ENCODE data around the gene ATG4B.
"Not testable (repeated sequence)": the region's sequence is repeated elsewhere in the genome, so short reads cannot be mapped to it uniquely, and the experiment has no call there.

Gene ATG4B

GRCh38 chr2:241637018-241637794, at the start of gene ATG4B, which contains the start of gene THAP4:
ATG4B (plus strand) TSS chr2:241637693; CDS start chr2:241637715, 22 bp downstream.
THAP4 (minus strand) TSS chr2:241637158; CDS start chr2:241637017, 141 bp downstream.
- peak; percentile 52 for TF ChIP-seq POLR2A (IDR thresholded peaks at IDR 0.05; ENCODE audit: low read length)
- no peak for TF ChIP-seq GATA1 (IDR thresholded peaks at IDR 0.05; ENCODE audit: low read depth, low read length)
- peak; percentile 91 to 94 for DNase-seq

- not testable (repeated sequence) for DNase-seq
These were observed 47.6 kb upstream of the ATG4B start for GRCh38 chr2:241589863-241590262.

DNA sequence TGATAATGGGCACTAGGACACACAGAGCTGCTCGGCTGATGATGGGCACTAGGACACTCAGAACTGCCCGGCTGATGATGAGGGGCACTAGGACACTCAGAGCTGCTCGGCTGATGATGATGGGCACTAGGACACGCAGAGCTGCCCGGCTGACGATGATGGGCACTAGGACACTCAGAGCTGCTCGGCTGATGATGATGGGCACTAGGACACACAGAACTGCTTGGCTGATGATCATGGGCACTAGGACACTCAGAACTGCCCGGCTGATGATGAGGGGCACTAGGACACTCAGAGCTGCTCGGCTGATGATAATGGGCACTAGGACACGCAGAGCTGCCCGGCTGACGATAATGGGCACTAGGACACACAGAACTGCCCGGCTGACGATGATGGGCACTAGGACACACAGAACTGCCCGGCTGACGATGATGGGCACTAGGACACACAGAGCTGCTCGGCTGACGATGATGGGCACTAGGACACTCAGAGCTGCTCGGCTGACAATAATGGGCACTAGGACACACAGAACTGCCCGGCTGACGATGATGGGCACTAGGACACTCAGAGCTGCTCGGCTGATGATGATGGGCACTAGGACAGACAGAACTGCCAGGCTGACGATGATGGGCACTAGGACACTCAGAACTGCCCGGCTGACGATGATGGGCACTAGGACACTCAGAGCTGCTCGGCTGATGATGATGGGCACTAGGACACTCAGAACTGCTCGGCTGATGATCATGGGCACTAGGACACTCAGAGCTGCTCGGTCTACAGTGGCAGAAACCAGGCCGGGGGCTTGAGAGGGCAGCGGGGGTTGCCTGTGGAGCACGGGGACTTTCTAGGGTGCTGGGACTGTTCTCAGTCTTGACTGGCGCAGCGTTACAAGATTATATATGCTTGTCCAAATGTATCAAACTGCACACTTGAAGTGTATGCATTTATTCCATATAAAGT, 46.7 kb upstream of the ATG4B start:
- not testable (repeated sequence) for DNase-seq

DNA sequence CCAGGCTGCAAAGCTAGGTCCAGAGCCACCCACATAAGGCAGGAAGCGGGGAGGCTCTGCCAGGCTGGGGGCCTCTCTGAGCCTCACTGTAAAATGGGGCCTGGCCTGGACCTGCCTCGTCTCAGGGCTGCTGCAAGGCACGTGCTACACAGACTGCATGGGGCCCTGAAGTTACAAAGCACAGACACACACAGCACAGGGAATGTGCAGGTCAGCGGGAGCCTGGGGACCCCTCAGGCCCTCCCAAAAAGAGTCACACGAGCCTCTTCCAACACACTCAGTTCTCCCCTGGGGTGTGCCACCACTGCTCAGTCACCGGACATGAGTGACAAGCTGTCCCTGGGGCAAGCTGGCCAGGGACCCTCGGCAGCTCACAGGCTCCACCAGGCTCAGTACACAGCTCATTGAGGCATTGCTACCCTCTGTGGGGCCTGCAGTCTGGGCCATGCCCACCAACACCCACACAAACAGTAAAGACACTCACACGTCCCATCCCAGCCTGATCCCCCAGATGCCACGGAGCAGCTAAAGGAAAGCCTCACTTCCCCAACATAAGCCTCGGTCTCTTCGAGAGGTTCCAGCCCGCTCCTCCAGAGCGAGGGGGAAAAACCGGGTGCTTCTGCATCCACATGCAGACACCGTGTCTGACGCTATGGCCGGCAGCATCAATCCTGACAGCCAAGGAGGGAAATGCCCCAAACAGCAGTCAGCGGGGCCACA, 45.2 kb upstream of the ATG4B start:
- DNase-seq: no peak
- no peak for TF ChIP-seq GATA1 (IDR thresholded peaks at IDR 0.05; ENCODE audit: low read depth, low read length)
- no peak for TF ChIP-seq POLR2A (IDR thresholded peaks at IDR 0.05; ENCODE audit: low read length)

DNA sequence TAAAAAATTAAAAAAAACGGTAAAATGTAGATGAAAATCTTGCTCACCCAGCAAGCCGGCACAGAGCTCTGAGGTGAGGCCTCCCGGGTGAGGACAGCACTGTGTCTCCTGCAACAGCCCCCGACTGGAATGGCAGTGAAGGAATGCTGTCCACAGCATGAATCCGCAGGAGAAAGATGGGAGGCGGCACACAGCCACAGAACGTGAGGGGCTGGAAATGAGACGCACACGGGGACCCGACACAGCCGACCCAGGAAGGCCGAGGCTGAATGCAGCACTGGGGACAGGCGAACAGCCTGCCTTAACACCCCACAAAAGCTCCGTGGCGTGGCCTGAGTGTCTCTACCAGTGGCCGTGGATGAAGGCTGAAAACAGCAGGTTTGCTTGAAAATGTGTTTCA, 44.2 kb upstream of the ATG4B start:
- DNase-seq: no peak
- TF ChIP-seq GATA1 (IDR thresholded peaks at IDR 0.05; ENCODE audit: low read depth, low read length) (no peak), POLR2A (IDR thresholded peaks at IDR 0.05; ENCODE audit: low read length) (no peak)

DNA sequence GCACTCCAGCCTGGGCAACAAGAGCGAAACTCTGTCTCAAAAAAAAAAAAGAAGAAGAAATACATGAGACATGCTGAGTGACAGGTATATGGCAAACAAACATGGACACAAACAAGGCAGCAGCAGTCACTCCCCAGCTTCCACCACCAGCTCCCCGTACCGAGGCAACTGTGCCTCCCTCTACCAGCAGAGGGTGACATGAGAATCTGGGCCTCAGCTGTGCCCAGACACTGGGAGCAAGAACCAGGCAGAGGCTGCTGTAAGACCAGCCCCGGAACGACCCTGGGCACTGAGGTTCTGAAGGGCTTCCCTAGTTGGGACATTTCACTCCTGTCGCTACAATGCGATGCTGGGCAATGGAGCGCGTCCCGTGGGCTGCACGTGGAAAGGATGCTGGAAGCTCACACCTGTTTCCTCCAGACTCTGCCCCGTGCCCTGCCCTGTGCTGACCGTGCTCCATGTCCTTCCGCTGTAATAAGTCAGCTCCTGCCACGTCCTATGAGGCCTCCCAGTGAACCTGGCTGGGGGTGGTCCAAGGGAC, 41.8 kb upstream of the ATG4B start:
- TF ChIP-seq GATA1 (IDR thresholded peaks at IDR 0.05; ENCODE audit: low read depth, low read length) (no peak), POLR2A (IDR thresholded peaks at IDR 0.05; ENCODE audit: low read length) (no peak)
- peak; percentile 24 to 35 for DNase-seq

DNA sequence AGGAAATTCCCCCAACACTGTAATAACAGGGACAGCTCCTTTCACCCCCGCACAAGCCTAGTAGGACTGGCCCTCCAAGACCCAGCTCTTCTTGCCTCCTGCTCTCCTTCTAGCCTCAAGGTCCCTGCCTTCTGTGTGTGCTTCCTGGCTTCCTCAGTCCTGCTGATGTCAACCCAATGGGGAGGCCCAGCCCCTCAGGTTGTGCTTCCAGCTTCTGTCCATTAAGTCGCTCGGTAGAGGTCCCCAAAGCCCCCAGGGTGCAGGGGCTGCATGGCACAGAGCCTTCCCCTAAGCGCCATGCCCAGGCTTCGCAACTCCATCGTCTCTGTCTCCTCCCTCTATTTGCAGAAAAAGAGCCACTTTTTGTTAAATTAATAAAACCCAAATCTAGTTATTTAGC, 39.9 kb upstream of the ATG4B start:
- TF ChIP-seq POLR2A (IDR thresholded peaks at IDR 0.05; ENCODE audit: low read length) (no peak), GATA1 (IDR thresholded peaks at IDR 0.05; ENCODE audit: low read depth, low read length) (no peak)
- DNase-seq: no peak

DNA sequence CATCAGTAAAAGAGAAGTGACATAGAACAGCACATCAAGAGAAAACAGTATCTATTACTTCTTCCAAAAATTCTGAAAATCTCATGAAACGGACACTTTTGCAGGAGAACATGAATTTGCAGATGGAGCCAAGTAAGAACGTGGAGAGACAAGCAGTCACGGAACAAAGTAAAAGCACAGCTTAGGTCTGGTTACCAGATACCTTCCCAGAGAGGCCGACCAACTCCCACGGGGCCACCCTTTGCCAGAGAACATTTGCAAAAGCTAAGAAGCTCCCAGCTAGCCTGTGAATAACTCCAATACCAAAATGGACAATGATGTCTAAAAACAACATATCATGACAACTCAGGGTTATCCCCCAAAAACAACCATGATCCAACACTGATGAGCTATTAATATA, 39.4 kb upstream of the ATG4B start:
- no peak for DNase-seq

DNA sequence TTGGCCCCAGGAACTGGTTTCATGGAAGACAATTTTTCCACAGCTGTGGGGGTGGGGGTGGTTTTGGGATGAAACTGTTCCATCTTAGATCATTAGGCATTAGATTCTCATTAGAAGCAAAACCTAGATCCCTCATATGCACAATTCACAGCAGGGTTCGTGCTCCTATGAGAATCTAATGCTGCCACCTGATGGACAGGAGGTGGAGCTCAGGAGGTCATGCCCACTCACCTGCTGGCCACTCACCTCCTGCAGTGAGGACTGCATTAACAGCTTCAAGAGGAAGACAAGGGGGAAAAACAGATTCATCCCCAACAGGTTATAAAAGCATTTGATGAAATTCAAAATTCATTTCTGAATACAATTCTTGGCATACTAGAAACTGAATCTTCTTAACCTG, 39.0 kb upstream of the ATG4B start:
- peak in 1 of 2 experiments; percentile 13 for DNase-seq
- no peak for TF ChIP-seq GATA1 (IDR thresholded peaks at IDR 0.05; ENCODE audit: low read depth, low read length)
- no peak for TF ChIP-seq POLR2A (IDR thresholded peaks at IDR 0.05; ENCODE audit: low read length)

More for the DNA sequence above, 39.4 kb upstream of the ATG4B start:
- TF ChIP-seq POLR2A (IDR thresholded peaks at IDR 0.05; ENCODE audit: low read length): no peak
- TF ChIP-seq GATA1 (IDR thresholded peaks at IDR 0.05; ENCODE audit: low read depth, low read length): no peak

DNA sequence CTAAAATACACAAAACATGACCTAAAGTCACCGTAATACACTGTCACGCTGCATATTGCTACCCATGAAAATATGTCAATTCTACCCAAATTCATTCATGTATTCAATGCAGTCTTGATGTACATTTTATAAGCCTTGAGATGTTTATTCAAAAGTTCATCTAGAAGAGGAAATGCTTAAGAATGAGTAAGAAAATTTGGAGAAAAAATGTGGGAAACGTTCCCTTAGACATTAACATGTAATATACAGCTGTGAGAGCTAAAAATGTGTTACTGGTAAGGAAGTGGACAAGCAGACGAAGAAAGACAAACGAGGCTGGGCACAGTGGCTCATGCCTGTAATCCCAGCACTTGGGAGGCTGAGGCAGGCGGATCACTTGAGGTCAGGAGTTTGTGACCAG, 37.9 kb upstream of the ATG4B start:
- TF ChIP-seq GATA1 (IDR thresholded peaks at IDR 0.05; ENCODE audit: low read depth, low read length): no peak
- no peak for TF ChIP-seq POLR2A (IDR thresholded peaks at IDR 0.05; ENCODE audit: low read length)
- no peak for DNase-seq

DNA sequence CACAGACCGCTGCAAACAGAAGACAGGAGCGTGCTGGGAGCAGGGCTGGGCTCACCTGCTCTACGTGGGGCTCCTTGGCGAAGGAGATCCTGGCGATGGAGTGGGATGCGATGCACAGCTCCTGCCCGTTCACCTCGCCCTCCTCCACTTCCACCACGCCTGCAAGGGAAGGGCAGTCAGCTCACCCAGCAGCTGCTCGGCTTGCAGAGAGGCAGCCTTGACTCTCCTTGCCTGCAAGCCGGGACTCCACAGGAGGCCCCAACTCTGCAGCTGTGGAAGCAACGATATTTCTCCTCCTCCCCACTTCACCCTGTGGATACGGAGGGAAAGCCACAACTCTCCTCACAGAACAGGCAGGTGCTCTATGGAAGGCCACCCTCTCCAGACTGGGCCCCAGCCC, 35.7 kb upstream of the ATG4B start:
- no peak for DNase-seq

DNA sequence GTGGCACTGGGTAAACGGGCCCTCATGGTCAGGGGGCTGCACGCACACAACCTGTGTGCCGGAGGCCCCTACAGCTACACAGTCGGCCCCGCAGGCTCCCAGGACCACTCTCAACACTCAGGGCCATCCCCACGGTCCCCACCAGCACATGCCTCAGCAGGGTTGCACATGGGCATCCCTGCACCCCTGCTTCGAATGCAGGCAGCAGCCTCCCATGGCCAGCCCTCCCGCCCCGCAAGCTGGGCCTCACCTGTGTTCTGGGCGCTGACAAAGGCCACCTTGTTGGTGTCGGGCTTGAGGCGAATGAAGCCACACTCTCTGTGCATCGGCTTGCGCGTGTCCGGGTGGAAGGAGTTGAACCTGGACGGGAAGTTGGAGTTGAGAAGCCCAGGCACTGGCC, 34.8 kb upstream of the ATG4B start:
- TF ChIP-seq GATA1 (IDR thresholded peaks at IDR 0.05; ENCODE audit: low read depth, low read length) (no peak), POLR2A (IDR thresholded peaks at IDR 0.05; ENCODE audit: low read length) (no peak)
- DNase-seq: no peak

More for the DNA sequence above, 35.7 kb upstream of the ATG4B start:
- TF ChIP-seq POLR2A (IDR thresholded peaks at IDR 0.05; ENCODE audit: low read length): no peak

GRCh38 chr2:241603686-241604085, 33.8 kb upstream of the ATG4B start:
- DNase-seq: no peak
- no peak for TF ChIP-seq GATA1 (IDR thresholded peaks at IDR 0.05; ENCODE audit: low read depth, low read length)
- TF ChIP-seq POLR2A (IDR thresholded peaks at IDR 0.05; ENCODE audit: low read length): no peak

DNA sequence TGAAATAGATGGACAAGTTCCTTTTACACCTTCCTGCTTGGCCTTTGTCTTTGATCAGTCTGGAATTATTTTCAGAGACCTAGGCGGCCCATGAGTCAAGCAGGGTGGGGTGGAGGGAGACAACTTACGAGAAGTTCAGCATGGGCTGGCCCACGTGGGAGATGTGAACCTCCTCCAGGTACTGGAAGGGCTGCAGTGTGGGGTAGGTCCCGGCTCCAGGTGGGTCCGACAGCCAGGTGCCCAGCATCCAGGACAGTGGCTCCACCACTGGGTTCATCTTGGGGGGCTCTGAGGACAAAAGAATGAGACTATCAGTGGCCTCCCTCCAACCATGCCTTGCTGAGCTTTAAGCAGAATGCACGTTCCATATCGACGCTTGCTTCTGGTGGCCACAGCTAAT, 31.3 kb upstream of the ATG4B start:
- TF ChIP-seq POLR2A (IDR thresholded peaks at IDR 0.05; ENCODE audit: low read length): no peak
- TF ChIP-seq GATA1 (IDR thresholded peaks at IDR 0.05; ENCODE audit: low read depth, low read length): no peak
- no peak for DNase-seq
